HepG2 (cell line): Measurements from ENCODE around the gene TMEM74B. TPM values are rescaled to one million over a fixed set of nuclear protein-coding genes. Genes with fewer than 3 reads are reported as not detected.
A peak's percentile ranks its signal among the peaks of the same experiment; 100 is the strongest.

Experiments used
- CREM ChIP-seq, 2 experiments: sonication (generic) in 1 of 2; formaldehyde crosslinking in 1 of 2; IDR thresholded peaks; 2 replicates each; pipeline versions ENCODE4 v1.4.0 to v1.6.1; 2016 to 2020; ENCODE audit warnings: antibody characterized with exemption in 1 of 2, mild to moderate bottlenecking in 1 of 2, missing genetic modification reagents in 1 of 2
- MED1 ChIP-seq: sonication (generic); formaldehyde crosslinking; IDR thresholded peaks from 2 replicates; pipeline ENCODE4 v1.4.0; 2020; ENCODE audit warnings: missing genetic modification reagents
- PHF20 ChIP-seq: sonication (generic); formaldehyde crosslinking; IDR thresholded peaks from 2 replicates; pipeline ENCODE4 v1.5.0; 2020; ENCODE audit warnings: mild to moderate bottlenecking, missing genetic modification reagents
- SNAI1 ChIP-seq: sonication (generic); formaldehyde crosslinking; IDR thresholded peaks from 2 replicates; pipeline ENCODE4 v1.5.0; 2020; ENCODE audit warnings: mild to moderate bottlenecking, missing genetic modification reagents, borderline replicate concordance
- TBL1XR1 ChIP-seq: fragments of 150-350 bp; IDR thresholded peaks from 2 replicates; pipeline ENCODE4 v1.6.1; 2014; ENCODE audit warnings: borderline replicate concordance, low read length; ENCODE audit not compliant: partially characterized antibody
- UBTF ChIP-seq: sonication (generic); formaldehyde crosslinking; IDR thresholded peaks from 2 replicates; pipeline ENCODE4 v1.4.0; 2020; ENCODE audit warnings: mild to moderate bottlenecking, missing genetic modification reagents
- ZNF564 ChIP-seq: sonication (generic); formaldehyde crosslinking; IDR thresholded peaks from 2 replicates; pipeline ENCODE4 v1.8.1; 2023; ENCODE audit warnings: mild to moderate bottlenecking, missing genetic modification reagents
- ZNF768 ChIP-seq: sonication (generic); formaldehyde crosslinking; IDR thresholded peaks from 2 replicates; pipeline ENCODE4 v1.4.0; 2020; ENCODE audit warnings: missing genetic modification reagents
- ZNF777 ChIP-seq: sonication (generic); formaldehyde crosslinking; IDR thresholded peaks from 2 replicates; pipeline ENCODE4 v1.4.0; 2020; ENCODE audit warnings: missing genetic modification reagents
- polyA plus RNA-seq, 8 experiments: library from polyadenylated mRNA; depleted of rRNA in 3 of 8; stranded (reverse) in 7 of 8; unstranded in 1 of 8; fragments of >200 nt; fragmentation: Illumina TruSeq in 4 of 8; extraction: Trizol in 4 of 8; gene quantifications; 2 replicates each; pipeline versions ENCODE4 v1.2.1 to v1.2.3, GENCODE V29; 2011 to 2016; ENCODE audit warnings: low read depth in 4 of 8, missing spikeins in 1 of 8, mixed read lengths in 1 of 8; ENCODE audit not compliant: insufficient read depth in 1 of 8
- total RNA-seq, 5 experiments: library from RNA; depleted of rRNA; stranded (reverse); fragments of >200 nt; fragmentation: Illumina TruSeq; extraction: Trizol; gene quantifications; 2 replicates each; pipeline ENCODE4 v1.2.3, GENCODE V29; 2016; ENCODE audit warnings: low read depth in 1 of 5
- TF ChIP-seq, protein P1 (sequence below): sonication (generic); formaldehyde crosslinking; IDR thresholded peaks from 2 replicates; pipeline ENCODE4 v1.5.0; 2020; ENCODE audit warnings: mild to moderate bottlenecking, missing genetic modification reagents
- TF ChIP-seq, protein P2 (sequence below): sonication (generic); formaldehyde crosslinking; IDR thresholded peaks from 2 replicates; pipeline ENCODE4 v1.4.0; 2020; ENCODE audit warnings: missing genetic modification reagents, borderline replicate concordance
- TF ChIP-seq, protein P3 (sequence below), 2 experiments: fragments of 450-650 bp in 1 of 2; sonication (generic) in 1 of 2; formaldehyde crosslinking in 1 of 2; IDR thresholded peaks; 2 replicates each; pipeline versions ENCODE4 v1.6.1 to v1.8.0; 2016 to 2022; ENCODE audit warnings: antibody characterized with exemption in 1 of 2, mild to moderate bottlenecking in 1 of 2, missing genetic modification reagents in 1 of 2

Gene TMEM74B
- total and polyA plus RNA-seq, 2 of the 13 experiments (the other 11 are each of a cell fraction or from before 2014, with no cell fraction given): 4.7 to 18.4 TPM

DNA sequence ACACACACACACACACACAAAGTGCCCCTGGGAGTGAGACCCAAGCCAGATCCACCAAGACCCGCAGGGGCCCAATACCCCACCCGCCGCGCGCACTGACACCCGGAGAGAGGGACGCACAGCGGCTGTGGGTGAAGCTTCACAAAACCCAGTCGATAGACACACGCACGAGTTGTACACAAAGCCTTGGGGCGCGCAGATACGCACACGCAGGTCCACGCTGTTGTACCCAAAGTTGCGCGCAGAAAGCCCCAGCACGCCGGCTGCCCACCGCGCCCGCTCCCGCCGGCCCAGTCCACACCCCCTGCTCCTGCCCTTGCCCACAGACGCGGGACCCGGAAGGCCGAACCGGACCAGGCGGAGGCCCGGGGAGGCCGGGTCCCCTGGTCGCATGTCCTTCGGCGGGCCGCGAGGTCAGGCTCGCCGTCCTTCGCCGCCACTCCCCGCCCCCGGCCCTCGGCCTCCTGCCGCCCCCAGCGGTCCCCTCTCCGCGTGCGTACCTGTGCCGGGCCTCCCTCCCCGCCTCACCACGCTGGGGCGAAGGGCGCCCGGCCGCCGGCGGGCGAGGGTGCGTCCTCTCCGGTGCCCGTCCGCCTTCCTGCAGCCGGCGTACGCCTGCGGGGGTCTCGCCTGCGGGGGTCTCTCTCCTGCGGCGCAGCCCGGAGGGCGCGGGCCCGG, at the start of gene TMEM74B (continued):
- TF ChIP-seq UBTF (CRISPR knock-in tag) (peak; percentile 85), TBL1XR1 (no peak), PHF20 (CRISPR knock-in tag) (0 out of 2 replicates have a peak, but pooled peaks have one; percentile 38), CREM (IDR thresholded peaks at IDR 0.05) (no peak), CREM (CRISPR knock-in tag; IDR thresholded peaks at IDR 0.05) (no peak), ZNF564 (CRISPR knock-in tag) (peak; percentile 72; the same call in 1 of the 2 replicates), ZNF768 (CRISPR knock-in tag) (0 out of 2 replicates have a peak, but pooled peaks have one; percentile 59), ZNF777 (CRISPR knock-in tag) (peak; percentile 88), SNAI1 (no peak), MED1 (peak; percentile 19; the same call in 1 of the 2 replicates)
- TF ChIP-seq, protein P1, sequence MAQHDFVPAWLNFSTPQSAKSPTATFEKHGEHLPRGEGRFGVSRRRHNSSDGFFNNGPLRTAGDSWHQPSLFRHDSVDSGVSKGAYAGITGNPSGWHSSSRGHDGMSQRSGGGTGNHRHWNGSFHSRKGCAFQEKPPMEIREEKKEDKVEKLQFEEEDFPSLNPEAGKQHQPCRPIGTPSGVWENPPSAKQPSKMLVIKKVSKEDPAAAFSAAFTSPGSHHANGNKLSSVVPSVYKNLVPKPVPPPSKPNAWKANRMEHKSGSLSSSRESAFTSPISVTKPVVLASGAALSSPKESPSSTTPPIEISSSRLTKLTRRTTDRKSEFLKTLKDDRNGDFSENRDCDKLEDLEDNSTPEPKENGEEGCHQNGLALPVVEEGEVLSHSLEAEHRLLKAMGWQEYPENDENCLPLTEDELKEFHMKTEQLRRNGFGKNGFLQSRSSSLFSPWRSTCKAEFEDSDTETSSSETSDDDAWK (CRISPR knock-in tag): no peak
- TF ChIP-seq, protein P2, sequence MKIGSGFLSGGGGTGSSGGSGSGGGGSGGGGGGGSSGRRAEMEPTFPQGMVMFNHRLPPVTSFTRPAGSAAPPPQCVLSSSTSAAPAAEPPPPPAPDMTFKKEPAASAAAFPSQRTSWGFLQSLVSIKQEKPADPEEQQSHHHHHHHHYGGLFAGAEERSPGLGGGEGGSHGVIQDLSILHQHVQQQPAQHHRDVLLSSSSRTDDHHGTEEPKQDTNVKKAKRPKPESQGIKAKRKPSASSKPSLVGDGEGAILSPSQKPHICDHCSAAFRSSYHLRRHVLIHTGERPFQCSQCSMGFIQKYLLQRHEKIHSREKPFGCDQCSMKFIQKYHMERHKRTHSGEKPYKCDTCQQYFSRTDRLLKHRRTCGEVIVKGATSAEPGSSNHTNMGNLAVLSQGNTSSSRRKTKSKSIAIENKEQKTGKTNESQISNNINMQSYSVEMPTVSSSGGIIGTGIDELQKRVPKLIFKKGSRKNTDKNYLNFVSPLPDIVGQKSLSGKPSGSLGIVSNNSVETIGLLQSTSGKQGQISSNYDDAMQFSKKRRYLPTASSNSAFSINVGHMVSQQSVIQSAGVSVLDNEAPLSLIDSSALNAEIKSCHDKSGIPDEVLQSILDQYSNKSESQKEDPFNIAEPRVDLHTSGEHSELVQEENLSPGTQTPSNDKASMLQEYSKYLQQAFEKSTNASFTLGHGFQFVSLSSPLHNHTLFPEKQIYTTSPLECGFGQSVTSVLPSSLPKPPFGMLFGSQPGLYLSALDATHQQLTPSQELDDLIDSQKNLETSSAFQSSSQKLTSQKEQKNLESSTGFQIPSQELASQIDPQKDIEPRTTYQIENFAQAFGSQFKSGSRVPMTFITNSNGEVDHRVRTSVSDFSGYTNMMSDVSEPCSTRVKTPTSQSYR (CRISPR knock-in tag): peak; percentile 42; the same call in 1 of the 2 replicates
- TF ChIP-seq, protein P3, sequence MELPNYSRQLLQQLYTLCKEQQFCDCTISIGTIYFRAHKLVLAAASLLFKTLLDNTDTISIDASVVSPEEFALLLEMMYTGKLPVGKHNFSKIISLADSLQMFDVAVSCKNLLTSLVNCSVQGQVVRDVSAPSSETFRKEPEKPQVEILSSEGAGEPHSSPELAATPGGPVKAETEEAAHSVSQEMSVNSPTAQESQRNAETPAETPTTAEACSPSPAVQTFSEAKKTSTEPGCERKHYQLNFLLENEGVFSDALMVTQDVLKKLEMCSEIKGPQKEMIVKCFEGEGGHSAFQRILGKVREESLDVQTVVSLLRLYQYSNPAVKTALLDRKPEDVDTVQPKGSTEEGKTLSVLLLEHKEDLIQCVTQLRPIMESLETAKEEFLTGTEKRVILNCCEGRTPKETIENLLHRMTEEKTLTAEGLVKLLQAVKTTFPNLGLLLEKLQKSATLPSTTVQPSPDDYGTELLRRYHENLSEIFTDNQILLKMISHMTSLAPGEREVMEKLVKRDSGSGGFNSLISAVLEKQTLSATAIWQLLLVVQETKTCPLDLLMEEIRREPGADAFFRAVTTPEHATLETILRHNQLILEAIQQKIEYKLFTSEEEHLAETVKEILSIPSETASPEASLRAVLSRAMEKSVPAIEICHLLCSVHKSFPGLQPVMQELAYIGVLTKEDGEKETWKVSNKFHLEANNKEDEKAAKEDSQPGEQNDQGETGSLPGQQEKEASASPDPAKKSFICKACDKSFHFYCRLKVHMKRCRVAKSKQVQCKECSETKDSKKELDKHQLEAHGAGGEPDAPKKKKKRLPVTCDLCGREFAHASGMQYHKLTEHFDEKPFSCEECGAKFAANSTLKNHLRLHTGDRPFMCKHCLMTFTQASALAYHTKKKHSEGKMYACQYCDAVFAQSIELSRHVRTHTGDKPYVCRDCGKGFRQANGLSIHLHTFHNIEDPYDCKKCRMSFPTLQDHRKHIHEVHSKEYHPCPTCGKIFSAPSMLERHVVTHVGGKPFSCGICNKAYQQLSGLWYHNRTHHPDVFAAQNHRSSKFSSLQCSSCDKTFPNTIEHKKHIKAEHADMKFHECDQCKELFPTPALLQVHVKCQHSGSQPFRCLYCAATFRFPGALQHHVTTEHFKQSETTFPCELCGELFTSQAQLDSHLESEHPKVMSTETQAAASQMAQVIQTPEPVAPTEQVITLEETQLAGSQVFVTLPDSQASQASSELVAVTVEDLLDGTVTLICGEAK (IDR thresholded peaks at IDR 0.05): no peak
- TF ChIP-seq, protein P3 (CRISPR knock-in tag; IDR thresholded peaks at IDR 0.05): peak; percentile 45; the same call in 1 of the 2 replicates
